Activated naive CD4-positive, alpha-beta T cell treated with anti-CD3 and anti-CD28 coated beads, Interleukin-2, amount 50 U/mL, for 16 hours (primary cell): Measurements from ENCODE around the gene C11orf91.
A peak's percentile ranks its signal among the peaks of the same experiment; 100 is the strongest.
"Not testable (repeated sequence)": the region's sequence is repeated elsewhere in the genome, so short reads cannot be mapped to it uniquely, and the experiment has no call there.

Experiments used
- DNase-seq: peaks from one replicate; pipeline ENCODE4 v3.0.0-alpha.2; 2020

C11orf91 gene

DNA sequence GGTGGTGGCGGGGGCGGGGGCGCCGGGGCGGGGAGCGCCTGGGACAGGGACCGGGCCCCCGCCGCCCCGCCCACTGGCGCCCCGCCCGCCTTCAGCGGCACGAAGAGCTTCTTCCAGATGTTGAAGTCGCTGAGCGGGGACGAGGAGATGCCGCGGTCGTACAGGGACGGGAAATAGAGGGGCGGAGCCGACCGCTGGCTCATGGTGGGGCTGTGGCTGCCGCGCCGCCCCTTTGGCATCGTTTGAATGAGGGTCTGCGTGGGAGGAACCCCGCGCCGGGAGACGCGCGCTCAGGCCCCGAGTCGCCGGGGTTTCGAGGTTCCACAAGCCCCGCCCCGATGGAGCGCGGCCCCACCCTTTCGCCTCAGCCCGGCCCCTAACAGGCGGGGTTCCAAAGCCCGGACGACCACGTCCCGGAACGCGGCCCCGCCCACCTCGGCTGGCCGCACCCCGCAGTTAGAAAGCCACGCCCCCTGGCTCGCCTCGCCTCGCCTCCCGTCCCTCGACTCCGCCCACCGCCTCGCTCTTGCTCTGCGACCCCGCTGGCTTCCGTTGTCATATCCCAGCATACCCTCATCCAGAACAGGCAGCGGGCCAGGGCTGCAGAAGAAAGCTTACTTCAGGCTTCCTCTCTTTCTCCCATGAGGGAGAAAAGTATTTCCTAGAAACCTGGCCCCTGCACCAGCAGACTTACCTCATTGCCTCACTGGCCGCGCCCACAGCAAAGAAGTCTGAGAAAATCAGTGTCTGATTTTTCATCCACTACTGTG lies at the start of gene C11orf91:
Gene C11orf91 (minus strand): TSS at position 325 of the 770 bp plus-strand sequence. CDS start 86 bp downstream, at position 239.
- DNase-seq, result peak; percentile 93

- DNase-seq, result no peak
Measured at GRCh38 chr11:33747979-33748378, 47.4 kb upstream of the C11orf91 start.

DNA sequence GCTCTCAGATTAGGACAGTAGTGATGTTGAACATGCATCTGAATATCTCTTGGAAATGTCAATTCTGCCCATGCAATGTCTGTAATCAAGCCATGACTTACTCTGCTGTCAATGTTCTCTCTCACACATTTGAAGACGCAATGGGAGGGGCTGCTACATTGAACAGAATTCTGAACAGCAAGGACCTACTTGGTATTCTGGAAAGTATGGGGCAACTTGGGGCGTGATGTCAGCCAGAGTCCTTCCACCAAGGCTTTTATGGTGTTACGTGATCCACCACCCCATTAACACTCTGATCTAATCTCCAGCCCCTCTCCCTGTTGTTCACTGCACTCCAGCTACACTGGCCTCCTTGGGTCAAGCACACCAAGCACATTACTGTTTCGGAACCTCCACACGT lies 42.7 kb upstream of the C11orf91 start:
- no peak for DNase-seq

DNA sequence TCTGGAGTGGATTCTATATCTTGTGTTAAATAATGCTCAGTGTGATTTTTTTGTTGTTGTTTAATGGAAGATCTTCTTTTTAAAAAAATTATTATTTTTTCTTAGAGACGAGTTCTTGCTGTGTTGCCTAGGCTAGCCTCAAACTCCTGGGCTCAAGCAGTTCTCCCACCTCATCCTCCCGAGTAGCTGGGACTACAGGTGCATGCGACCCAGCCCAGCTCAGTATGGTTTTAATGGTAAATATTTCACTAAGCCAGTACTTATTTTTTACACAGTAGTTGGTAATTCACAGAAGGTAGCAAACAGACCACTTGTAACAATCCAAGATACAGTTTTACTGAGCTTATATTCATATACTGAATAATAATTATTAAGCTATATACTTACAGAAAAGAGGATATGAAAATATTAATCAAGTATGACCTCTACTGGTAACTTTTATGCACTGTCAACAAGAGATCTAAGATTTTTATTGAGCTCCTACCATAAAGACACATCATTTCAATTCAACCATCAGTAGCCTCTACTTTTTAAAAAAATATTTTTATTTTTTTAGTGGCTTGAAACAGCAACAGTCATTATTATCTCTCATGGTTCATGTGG lies 41.7 kb upstream of the C11orf91 start:
- no peak for DNase-seq

DNA sequence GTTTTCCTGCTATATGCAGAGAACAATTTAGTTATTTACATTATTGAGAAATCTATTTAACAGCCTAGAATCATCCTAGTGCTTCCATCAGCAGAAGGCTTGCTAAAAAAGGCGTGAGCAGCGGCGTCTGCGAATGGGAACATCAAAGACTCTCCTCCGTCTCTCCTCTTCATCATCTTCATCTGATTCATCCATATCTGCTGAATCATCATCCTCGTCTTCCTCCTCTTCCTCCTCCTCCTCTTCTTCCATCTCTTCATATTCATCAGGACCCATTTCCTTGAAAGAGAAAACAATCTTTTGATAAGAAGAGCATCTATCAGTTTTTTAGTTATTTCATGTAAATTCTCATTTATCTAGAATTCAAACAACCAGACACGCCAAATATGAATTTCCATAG lies 41.2 kb upstream of the C11orf91 start:
- no peak for DNase-seq

- DNase-seq, result no peak
Measured at GRCh38 chr11:33737362-33737821, 36.8 kb upstream of the C11orf91 start.

DNA sequence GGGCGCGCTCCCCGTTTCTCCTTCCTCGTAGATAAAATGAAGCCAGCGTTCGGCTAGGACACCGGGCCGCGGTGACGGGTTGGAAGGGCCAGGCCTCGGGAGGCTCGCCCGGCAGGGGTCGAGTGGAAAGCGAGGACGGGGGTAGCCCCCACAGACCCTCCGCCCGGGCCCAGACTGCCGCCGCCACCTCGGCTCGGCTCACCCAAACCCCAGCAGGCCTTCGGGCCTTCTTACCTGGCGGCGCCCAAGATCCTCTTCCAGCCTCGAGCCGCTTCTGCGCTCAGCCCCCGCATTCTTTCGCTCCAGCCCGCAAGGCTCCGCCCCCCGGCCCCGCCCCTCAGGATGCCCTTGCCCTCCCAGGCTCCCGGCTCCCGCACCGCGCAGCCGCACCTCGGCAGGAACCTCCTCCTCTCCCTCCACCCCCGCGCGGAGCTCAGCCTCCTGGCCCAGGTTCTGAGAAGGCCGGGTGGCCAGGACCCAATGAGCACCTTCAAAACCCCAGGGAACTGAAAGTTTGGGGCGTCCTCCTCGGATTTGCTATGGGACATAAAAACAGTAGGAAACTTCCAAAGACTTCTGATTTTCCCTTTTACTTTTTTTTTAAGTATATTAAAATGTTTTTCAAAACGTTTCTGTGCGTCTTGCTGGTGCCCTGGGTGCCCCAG lies 35.7 kb upstream of the C11orf91 start, which contains the start of gene CD59:
Gene CD59 (minus strand): TSS at position 276 of the 665 bp plus-strand sequence. CDS start 13,978 bp downstream, outside the sequence.
- DNase-seq, result peak; percentile 93

DNA sequence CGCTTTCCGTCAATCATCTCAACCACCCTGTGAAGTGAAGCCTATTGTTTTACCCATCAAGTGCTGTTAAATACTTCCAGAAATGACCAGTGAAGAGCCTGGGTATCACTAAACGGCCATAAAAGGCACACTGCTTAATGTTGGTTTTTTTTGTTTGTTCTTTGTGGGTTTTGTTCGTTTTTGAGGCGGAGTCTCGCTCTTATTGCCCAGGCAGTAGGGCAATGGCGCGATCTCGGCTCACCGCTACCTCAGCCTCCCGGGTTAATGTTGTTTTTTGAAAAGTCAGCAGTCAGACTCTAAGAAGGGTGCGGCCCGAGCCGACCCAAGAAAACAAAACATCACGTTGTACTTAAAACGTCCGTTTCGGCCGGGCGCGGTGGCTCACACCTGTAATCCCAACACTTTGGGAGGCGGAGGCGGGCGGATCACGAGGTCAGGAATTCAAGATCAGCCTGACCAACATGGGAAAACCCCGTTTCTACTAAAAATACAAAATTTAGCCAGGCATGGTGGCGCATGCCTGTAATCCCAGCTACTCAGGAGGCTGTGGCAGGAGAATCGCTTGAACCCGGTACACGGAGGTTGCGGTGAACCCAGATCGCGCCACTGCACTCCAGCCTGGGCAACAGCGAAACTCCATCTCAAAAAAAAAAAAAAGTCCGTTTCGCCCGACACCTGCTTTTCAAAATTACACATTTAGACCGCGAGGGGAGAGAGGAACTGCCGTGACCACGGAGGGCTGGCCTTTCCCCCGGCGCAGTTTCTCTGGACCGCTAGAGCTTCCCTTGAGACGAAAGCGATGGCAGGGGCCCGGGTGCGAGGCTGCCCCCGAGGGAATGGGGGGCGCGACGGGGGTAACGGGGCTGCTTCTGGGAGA lies 34.9 kb upstream of the C11orf91 start:
- DNase-seq, result peak; percentile 36

GRCh38 chr11:33734441-33735270 lies 34.0 kb upstream of the C11orf91 start:
- no peak for DNase-seq

DNA sequence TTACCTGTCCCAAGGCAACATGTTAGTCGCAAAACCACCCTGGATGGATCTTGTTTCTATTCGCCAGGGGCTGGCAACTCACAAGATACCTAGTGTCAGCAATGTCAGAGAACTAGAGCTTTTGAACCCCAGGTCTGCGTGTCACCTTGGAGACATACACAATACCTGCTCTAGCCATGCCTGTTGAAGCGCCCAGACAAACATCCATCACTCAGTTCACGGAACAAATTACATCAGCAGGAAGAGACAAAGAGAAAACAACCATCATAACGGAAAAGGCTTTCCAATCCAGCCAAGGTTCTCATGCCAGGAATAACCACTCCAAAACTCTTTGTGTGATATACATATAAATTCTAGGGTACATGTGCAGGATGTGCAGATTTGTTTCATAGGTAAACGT lies 33.4 kb upstream of the C11orf91 start:
- no peak for DNase-seq

GRCh38 chr11:33731723-33732531 lies 31.3 kb upstream of the C11orf91 start:
- peak; percentile 27 for DNase-seq

GRCh38 chr11:33730716-33731115 lies 30.1 kb upstream of the C11orf91 start:
- no peak for DNase-seq

DNA sequence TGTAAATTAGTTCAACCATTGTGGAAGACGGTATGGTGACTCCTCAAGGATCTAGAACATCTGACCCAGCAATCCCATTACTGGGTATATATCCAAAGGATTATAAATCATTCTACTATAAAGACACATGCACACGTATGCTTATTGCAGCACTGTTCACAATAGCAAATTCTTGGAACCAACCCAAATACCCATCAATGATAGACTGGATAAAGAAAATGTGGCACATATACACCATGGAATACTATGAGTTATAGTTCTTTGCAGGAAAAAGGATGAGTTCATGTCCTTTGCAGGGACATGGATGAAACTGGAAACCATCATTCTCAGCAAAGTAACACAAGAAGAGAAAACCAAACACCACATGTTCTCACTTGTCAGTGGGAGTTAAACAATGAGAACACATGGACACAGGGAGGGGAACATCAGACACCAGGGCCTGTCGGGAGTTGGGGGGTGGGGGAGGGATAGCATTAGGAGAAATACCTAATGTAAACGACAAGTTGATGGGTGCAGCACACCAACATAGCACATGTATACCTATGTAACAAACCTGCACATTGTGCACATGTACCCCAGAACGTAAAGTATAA lies 28.5 kb upstream of the C11orf91 start:
- DNase-seq, result not testable (repeated sequence)

- not testable (repeated sequence) for DNase-seq
Measured at GRCh38 chr11:33727539-33727938, 26.9 kb upstream of the C11orf91 start.

DNA sequence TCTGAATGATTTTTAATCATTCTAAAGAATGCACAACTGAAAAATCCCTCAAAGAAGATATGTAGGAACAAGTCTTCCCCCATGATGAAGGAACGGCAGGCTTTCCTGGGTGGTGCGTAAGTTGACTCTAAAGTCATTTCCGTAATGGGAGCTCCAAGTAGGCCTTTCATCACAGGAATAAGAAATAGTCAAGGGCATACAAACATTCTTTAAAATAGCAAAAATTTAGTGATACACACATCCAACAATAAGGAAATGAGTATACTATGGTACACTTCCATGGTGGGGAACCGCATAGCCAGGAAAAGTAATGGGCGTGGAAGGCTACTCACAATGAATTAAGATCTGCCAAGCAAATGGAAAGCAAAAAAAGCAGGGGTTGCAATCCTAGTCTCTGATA lies 24.9 kb upstream of the C11orf91 start:
- DNase-seq, result no peak

- no peak for DNase-seq
Measured at GRCh38 chr11:33724644-33725035, 24.0 kb upstream of the C11orf91 start.

DNA sequence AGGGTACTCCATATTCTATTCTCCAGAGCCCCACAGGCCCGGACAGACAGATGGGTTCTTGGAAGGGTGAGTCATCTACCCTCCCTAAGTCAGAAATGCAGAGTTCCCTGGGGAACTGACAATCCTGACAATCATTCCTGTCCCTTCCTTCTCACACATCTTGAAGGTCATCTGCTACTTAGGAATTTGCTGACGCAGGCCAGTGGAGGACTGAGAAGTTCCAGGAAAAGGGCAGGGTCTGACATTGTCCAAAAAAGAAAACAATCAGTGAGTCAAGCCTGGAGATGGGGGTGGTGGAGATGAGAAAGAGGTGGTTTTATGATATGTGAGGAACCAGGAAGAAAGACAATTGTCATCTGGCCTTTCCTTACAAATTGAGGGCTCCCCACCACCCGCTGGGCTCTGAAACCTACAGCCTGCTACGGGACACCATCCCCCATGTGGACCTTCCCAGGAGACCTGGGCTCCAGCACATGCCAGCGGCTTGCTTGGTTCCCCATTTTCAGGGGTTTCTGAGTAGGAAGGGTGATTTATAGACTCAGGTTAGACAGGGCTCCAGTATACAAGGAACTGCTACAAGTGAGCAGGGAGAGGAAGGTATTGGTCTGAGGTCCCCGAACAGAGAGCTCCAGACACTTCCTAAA lies 22.7 kb upstream of the C11orf91 start:
- no peak for DNase-seq

DNA sequence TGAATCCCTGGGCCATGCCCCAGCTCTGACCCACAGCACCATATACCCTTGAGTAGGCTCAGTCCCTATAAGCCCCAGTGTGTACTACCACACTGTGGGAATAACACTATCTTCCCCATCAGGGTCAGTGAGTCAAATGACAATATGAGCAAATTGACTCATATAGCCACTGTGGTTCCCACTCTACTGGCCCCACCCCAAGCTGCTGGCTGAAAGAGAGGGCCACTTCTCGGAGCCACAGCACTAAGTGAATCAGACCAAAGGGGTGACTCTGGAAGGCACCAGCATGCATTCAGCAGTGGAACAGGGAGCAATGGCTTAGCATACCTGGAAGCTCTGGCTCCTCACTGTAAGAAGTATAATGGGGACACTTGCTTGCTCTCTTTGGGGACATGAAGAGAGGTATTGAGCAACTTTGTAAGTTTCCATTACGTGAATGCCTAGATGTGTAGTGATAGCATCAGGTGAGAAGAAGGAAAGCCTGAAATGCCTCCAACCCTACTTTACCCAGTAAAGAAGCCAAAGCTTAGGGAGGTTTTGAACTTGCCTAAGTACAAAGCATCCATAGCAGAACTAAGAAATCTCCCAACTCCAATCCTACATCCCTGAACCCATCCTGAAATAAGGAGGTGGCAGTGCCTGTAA lies 22.1 kb upstream of the C11orf91 start:
- no peak for DNase-seq

DNA sequence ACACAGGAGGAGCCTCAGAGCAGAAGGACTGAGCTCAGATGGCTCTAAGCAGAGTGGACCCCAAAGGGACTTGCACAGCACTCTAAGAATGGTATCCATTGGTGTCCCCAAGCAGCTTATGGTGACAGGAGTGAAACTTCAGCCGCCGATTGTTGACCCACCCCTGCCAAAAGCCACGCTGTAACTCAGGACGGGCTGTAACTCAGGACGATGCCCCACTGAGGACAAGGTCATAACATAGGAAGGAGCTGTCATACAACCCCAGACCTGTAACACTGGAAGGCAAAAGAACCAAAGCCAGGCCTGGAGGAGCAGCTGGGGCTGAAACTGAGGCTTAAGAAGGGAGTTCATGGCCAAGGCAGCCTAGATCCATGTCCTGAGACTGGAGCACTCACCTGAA lies 21.4 kb upstream of the C11orf91 start:
- no peak for DNase-seq
